HG02943 (cell line): Measurements from ENCODE around the gene PSRC1.

Source experiments
- ATAC-seq: cut with Tn5 transposase; IDR thresholded peaks from one replicate; pipeline ENCODE4 v1.9.1; 2021; ENCODE audit warnings: mild to moderate bottlenecking, low read depth, moderate library complexity; ENCODE audit not compliant: unreplicated experiment

The PSRC1 gene

DNA sequence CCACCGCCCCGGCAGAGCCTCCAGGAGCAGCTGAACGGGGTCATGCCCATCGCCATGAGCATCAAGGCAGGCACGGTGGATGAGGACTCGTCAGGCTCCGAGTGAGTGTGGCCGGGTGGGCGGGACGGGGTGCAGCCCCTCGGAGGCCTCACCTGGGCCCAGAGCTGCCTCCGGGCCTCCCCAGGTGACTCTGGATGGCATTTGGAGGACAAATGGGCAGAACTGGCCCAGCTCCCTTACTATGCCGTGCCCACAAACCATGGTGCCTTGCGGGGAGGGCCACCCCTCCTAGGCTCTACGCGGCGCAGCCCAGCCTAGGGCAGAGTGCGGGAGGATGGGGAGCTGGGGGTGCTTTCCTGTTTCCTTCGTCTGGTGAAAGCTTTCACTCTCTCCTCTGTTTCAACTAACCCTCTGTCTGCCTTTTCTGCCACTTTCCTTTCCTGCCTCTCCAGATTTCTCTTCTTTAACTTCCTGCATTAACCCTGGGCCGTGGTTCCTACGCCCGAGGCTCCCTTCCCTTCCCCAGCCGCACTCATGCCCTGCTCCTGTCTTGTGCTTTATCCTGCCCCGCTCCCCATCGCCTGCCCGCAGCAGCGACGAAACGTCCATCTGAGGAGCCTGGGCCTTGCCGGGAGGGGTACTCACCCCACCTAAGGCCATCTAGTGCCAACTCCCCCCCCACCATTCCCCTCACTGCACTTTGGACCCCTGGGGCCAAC, 9.2 kb downstream of the PSRC1 start:
- ATAC-seq = no peak

DNA sequence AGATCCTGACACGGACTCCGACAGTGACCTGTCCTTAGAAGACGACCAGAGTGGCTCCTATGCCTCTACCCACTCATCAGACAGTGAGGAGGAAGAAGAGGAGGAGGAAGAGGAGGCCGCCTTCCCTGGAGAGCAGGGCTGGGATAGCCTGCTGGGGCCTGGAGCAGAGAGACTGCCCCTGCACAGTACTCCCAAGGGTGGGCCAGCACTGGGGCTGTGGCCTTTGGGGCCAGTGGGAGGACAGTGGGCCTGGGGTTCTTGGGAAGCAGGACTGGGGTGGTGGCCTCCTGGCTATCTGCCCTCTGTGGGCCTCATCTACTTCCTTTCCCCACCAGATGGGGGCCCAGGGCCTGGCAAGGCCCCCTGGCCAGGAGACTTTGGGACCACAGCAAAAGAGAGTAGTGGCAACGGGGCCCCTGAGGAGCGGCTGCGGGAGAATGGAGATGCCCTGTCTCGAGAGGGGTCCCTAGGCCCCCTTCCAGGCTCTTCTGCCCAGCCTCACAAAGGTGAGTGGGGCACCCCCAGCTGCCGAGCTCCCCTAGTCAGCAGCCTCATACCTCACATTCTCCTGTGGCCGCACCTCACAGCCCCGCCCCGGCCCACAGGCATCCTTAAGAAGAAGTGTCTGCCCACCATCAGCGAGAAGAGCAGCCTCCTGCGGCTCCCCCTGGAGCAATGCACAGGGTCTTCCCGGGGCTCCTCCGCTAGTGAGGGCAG, 10.0 kb downstream of the PSRC1 start:
- no peak for ATAC-seq

DNA sequence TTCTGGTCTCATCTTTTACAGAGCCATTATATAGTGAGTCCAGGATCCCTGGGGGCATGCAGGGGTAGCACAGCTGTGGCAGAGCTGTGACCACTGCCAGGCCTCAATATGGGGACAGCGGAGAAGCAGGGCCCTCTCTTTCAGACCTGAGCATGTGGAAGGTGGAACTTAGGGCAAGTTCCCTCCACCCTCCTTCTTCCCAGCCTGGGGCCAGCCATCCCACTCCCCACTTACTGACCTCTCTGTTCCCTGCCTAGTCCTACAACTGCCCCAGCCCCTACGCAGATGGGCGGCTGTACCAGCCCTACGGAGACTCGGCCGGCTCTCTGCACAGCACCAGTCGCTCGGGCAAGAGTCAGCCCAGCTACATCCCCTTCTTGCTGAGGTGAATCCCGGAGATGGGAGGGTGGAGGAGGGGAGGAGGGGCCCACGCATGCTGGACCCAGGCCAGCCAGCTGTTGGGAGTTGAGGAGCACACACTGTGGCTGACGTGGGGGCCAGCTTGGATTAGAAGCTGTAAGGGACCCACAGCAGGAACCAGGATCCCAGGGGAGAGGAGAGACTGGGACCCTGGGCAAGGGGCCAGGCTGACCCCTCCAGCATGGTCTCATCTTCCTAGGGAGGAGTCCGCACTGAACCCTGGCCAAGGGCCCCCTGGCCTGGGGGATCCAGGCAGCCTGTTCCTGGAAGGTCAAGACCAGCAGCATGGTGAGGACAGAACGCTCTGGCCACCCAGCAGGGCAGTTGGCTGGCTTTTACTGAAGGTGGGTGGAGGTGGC, 10.7 kb downstream of the PSRC1 start:
- no peak for ATAC-seq

DNA sequence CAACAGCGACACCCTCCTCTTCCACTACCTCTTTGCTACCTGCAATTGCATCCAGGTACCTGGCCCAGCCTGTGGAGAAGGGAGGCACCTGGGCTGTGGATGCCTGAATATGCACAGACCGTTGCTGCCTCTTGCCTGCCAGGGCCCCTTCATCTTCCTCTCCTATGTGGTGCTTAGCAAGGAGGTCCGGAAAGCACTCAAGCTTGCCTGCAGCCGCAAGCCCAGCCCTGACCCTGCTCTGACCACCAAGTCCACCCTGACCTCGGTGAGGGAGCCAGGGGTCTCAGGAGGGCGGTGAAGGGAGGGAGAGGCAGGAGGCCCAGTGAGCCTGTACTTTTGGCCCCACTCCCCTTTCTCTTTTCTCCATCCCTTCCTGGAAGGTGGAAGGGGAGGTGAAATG, 11.5 kb downstream of the PSRC1 start:
- ATAC-seq = no peak

DNA sequence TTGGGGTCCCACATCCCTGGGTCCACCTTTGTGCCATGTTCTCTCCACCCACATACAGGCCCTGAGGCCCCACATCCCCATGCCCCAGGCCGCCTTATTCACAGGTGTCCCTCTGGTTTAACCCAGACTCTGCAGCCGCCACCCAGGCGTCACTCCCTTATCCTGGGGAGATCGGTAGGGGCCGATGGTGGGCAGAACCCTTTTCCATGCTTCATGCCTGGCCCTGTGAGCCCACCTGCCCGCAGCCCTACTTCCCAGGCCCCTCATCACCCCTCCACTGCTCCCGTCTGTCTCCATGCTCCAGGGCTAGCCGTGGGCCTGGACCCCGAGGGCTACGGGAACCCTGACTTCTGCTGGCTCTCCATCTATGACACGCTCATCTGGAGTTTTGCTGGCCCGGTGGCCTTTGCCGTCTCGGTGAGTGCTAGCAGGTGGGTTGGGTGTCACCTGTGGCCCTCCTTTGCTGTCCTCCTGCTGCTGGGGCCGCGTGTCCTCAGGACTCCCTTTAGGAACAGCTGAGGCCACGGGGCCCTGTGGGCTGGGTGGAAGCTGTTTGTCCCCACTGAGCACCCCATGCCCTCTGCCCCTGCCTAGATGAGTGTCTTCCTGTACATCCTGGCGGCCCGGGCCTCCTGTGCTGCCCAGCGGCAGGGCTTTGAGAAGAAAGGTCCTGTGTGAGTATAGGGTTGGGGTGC, 12.2 kb downstream of the PSRC1 start:
- ATAC-seq = no peak

DNA sequence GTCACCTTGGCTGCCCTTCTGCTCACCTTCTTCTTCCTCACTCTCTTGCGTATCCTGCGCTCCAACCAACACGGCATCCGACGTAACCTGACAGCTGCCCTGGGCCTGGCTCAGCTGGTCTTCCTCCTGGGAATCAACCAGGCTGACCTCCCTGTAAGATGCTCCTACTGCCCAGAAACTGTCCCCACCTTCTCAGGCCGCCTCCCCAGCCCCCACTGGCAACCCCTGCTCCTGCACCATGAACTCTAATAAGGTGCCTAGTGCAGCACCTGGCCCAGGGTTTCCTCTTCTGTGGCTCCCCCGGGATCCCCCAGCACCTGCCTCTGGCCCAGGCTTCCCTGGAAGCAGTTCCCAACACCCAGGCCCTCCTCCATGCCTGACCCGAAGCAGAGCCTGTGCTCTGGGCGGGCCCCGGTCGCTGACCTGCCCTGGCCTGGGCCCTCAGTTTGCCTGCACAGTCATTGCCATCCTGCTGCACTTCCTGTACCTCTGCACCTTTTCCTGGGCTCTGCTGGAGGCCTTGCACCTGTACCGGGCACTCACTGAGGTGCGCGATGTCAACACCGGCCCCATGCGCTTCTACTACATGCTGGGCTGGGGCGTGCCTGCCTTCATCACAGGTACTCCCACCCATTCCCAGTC, 12.8 kb downstream of the PSRC1 start:
- ATAC-seq = no peak

DNA sequence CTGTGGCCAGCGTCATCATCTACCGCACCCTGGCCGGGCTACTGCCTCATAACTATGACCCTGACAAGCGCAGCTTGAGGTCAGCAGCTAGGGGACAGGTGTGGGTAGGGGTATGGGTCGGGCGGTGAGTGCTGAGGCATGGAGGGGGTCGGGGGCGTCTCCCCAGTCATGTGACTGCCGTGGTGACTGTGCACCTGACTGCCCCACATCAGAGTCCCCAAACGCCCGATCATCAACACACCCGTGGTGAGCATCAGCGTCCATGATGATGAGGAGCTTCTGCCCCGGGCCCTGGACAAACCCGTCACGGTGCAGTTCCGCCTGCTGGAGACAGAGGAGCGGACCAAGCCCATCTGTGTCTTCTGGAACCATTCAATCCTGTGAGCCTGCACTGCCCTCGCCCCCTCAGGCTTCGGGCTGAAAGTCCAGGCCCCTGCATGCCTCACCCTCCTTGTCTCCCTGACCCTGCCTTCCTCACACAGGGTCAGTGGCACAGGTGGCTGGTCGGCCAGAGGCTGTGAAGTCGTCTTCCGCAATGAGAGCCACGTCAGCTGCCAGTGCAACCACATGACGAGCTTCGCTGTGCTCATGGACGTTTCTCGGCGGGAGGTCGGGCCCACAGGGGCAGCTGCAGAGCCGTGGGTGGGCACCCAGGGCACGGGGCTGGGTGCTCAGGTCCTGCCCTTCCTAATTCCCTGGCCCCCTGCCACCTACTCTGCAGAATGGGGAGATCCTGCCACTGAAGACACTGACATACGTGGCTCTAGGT, 13.5 kb downstream of the PSRC1 start:
- ATAC-seq = no peak

DNA sequence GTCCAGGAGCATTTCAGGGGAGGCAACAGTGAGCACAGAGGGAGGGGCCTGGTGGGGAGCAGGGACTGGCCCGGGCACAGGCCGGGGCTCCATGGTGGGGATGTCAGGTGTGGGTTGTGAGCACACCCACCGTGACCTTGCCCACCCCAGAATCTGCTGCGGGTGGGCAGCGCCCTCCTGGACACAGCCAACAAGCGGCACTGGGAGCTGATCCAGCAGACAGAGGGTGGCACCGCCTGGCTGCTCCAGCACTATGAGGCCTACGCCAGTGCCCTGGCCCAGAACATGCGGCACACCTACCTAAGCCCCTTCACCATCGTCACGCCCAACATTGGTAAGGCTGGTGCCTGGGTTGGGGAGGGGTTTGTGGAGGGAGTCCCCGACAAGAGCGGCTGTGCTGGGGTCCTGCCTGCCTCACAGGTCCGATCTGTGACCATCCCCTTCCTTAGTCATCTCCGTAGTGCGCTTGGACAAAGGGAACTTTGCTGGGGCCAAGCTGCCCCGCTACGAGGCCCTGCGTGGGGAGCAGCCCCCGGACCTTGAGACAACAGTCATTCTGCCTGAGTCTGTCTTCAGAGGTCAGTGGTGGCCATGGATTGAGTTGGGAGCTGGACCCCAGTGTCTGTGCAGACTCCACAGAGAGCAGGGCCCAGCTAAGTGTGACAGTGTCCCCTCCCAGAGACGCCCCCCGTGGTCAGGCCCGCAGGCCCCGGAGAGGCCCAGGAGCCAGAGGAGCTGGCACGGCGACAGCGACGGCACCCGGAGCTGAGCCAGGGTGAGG, 14.3 kb downstream of the PSRC1 start:
- ATAC-seq = no peak

DNA sequence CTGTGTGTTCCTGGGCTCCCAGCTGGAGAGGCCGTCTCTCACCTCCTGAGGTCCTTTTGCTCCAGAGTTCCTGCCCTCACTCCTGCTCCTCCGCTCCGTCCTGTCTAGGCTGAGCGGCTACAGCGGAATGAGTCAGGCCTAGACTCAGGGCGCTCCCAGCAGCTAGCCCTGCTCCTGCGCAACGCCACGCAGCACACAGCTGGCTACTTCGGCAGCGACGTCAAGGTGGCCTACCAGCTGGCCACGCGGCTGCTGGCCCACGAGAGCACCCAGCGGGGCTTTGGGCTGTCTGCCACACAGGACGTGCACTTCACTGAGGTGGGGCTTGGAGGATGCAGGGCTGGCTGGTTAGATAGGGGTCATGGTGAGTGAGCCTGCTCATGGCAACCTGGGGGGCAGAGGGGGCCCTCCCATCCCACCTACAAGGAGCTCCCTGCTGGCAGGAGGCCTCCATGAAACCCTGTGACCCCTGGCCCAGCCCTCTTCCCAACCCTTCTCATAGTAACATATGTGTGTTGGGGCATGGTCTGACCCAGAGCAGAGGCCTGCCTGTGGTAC, 15.1 kb downstream of the PSRC1 start:
- no peak for ATAC-seq

DNA sequence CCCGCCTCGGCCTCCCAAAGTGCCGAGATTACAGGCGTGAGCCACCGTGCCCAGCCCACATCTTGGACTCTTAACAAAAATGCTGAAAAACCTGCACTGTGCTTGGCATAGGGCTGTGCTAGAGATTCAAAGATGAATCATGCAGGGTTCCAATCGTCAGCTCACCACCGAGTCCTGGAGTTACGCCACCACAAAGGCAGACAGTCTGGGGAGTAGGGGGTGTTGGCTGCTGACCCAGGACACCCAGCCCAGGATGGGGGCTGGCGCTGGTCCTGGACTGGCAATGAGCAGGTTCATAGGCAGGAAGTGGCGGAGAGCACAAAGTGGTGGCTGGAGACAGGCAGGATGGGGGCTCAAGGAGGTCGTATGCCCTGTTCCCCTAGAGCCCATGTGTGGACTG, 16.0 kb downstream of the PSRC1 start:
- ATAC-seq = no peak

DNA sequence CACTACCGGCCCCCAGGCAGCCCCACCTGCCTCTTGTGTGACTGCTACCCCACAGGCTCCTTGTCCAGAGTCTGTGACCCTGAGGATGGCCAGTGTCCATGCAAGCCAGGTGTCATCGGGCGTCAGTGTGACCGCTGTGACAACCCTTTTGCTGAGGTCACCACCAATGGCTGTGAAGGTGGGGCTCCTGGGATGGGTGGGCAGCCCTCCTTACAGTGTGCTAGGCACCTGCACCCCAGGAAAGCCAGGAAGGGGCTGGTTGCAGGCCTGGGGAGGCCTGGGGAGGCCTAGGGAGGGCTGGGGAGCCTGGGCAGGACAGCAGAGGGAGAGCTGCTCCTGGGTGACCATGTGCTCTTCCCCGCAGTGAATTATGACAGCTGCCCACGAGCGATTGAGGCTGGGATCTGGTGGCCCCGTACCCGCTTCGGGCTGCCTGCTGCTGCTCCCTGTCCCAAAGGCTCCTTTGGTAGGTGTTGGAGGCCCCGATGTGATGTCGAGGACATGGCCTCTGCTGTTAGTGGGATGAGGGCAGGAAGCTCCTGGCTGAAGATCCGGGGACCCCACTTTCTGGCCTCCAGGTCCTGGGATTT, 17.1 kb downstream of the PSRC1 start:
- no peak for ATAC-seq

DNA sequence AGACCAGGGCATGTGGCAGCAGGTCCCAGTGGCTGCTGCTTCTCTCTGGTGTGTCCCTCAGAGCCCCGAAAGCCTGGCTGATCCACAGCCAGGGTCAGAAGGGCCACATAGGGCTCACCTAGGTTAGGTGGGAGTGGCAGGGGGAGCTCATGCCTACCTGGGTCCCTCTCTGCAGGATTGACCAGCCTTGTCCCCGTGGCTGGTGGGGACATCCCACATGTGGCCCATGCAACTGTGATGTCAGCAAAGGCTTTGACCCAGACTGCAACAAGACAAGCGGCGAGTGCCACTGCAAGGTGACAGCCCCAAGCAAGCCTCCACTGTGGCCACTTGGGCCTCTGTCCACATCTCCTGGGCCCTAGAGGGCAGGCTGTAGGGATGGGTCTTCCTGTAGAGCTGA, 17.9 kb downstream of the PSRC1 start:
- ATAC-seq = no peak

DNA sequence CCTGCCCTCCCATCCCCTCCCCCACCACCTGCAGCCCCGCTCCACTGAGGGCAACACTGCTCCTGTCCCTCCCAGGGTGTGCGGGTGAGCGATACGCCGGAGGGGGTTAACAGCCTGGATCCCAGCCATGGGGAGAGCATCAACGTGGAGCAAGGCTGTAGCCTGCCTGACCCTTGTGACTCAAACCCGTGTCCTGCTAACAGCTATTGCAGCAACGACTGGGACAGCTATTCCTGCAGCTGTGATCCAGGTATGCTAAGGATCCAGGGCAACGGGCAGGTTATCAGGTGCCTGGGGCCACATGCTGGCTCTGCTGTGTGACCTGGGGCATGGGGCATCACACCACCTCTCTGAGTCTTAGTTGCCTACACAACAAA, 18.6 kb downstream of the PSRC1 start:
- ATAC-seq = no peak

DNA sequence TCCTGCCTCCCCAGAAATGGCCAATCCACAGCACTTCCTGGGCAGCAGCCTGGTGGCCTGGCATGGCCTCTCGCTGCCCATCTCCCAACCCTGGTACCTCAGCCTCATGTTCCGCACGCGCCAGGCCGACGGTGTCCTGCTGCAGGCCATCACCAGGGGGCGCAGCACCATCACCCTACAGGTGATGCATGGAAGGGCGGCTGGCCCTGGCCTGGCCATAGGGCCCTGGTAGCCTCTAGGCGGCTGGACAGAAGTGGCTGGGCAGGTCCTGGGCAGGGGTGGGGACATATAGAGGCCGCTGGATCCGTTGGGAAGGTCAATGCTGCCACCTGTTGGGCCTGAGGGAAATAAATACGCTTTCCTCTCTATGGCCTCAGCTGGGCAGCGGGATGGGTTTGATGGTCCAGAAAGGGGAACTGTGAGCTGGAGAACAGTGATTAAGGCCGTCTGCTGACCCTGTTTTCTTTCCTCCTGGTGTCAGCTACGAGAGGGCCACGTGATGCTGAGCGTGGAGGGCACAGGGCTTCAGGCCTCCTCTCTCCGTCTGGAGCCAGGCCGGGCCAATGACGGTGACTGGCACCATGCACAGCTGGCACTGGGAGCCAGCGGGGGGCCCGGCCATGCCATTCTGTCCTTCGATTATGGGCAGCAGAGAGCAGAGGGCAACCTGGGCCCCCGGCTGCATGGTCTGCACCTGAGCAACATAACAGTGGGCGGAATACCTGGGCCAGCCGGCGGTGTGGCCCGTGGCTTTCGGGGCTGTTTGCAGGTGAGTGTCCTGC, 19.2 kb downstream of the PSRC1 start:
- no peak for ATAC-seq

DNA sequence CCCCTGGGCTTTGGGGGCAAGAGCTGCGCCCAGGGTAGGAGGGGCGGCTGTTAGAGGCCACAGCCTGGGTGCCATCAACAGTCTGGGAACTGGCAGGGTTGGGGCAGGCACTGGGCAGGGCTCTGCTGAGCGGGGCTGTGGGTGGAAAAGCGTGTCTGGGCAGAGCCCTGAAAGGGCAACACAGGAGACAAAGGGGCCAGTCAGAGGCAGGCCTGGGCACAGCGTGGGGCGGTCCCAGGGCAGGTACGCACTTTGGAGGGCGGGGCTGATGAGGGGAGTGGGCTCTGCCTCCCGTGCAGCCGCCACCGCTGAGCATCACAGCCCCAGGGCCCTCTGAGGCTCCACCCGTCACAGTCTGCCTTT, 19.7 kb downstream of the PSRC1 start:
- ATAC-seq = no peak

DNA sequence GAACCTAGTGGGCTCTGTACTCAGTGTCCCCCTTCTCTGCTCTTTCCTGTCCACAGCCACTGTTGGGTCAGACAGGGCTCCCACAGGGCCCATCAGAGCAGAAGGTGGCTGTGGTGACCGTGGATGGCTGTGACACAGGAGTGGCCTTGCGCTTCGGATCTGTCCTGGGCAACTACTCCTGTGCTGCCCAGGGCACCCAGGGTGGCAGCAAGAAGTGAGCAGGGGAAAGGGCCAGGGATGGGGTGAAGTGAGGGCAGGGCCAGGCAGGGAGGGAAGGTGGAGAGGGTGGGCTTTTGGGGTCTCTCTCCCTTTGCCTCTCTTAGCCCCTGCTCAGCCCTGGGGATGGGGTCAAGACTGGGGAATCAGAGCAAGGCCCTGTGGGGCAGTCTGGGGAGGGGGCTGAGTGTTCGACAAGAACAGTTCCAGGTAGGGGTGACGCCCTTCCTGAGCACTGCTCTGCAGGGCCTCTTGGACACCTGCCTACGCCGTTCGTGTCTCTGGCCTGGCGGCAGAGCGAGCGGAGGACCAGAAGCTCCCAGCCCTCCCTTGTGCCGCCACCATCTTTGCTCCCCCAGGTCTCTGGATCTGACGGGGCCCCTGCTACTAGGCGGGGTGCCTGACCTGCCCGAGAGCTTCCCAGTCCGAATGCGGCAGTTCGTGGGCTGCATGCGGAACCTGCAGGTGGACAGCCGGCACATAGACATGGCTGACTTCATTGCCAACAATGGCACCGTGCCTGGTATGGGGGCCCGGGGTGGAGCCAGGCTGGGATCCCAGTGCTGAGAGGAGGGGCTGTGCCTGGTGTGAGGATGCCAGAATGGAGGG, 20.5 kb downstream of the PSRC1 start:
- ATAC-seq = no peak

DNA sequence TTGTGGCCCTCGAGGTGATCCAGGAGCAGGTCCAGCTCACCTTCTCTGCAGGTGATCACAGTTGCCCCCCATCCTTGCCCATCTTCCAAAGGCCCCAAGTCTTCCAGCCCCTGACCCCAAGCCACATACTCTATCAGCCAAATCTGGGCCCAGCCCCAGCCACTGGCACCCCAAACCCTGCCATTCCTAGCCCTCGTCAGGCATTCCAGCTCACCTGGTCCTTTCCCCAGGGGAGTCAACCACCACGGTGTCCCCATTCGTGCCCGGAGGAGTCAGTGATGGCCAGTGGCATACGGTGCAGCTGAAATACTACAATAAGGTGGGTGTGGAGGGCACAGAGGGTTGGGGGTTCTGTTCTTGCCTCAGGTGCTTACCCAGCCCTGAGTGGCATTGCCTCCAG, 21.4 kb downstream of the PSRC1 start:
- ATAC-seq = no peak
